Measurements from ENCODE around the gene BRD4. TPM values are rescaled to one million over a fixed set of nuclear protein-coding genes. Genes with fewer than 3 reads are reported as not detected.

BRD4 gene
- total RNA-seq, 1 donor from 2014 or later, result 152 TPM

DNA sequence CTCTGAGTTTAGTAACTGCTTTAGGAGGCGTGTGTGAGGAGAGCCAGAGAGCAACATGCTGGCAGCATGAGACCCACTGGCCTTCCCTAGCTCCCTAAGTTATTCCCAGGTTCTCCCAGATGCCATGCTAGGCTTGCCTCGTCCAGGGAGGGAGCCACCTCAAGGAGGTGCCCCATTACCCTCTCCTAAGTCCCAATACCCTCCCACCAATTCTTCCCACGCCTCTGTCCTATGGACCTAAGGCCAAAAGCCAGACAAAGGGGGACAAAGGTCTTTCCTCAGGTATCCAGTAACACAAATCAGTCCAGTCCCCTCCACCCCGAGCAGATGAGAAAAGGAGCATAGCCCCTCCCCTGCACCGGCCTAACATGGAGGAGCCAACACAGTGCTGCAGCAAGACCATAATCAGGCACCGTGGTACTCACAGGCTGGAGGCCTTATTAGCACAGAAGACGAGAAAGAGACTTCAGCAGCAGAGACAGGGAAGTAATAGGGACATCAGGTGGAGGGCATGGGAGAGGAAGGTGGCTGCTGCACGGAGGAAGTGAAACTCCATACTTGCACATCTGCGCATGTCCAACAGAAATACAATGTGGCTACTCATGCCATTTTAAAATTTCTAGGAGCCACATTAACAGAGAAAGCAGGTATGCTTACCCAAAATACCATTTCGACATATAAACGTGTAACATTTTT lies 46.3 kb downstream of the BRD4 start:
- H3K4me1 Mint-ChIP-seq, result peaks cover 84% of the 10 kb centered on the region
- TF ChIP-seq, protein P1, sequence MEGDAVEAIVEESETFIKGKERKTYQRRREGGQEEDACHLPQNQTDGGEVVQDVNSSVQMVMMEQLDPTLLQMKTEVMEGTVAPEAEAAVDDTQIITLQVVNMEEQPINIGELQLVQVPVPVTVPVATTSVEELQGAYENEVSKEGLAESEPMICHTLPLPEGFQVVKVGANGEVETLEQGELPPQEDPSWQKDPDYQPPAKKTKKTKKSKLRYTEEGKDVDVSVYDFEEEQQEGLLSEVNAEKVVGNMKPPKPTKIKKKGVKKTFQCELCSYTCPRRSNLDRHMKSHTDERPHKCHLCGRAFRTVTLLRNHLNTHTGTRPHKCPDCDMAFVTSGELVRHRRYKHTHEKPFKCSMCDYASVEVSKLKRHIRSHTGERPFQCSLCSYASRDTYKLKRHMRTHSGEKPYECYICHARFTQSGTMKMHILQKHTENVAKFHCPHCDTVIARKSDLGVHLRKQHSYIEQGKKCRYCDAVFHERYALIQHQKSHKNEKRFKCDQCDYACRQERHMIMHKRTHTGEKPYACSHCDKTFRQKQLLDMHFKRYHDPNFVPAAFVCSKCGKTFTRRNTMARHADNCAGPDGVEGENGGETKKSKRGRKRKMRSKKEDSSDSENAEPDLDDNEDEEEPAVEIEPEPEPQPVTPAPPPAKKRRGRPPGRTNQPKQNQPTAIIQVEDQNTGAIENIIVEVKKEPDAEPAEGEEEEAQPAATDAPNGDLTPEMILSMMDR (conservative IDR thresholded peaks at IDR 0.05), result no peak
- H3K36me3 Mint-ChIP-seq (ENCODE audit: low read depth), result no peaks in the 10 kb centered on the region
- H3K27ac Mint-ChIP-seq (ENCODE audit: unreplicated experiment), result no peak overlapping the region
- no peak for DNase-seq (ENCODE audit: low read depth, low spot score)
- no peaks in the 10 kb centered on the region for H3K27me3 Mint-ChIP-seq (ENCODE audit: low read depth)
- H3K9me3 Mint-ChIP-seq, result no peaks in the 10 kb centered on the region
- no peak overlapping the region for H3K4me3 Mint-ChIP-seq

GRCh38 chr19:15284896-15285295 lies 47.4 kb downstream of the BRD4 start:
- TF ChIP-seq, protein P1 (conservative IDR thresholded peaks at IDR 0.05), result no peak
- H3K27me3 Mint-ChIP-seq (ENCODE audit: low read depth), result no peaks in the 10 kb centered on the region
- H3K27ac Mint-ChIP-seq (ENCODE audit: unreplicated experiment), result peak overlapping the region; percentile 39
- H3K9me3 Mint-ChIP-seq, result no peaks in the 10 kb centered on the region
- H3K36me3 Mint-ChIP-seq (ENCODE audit: low read depth), result no peaks in the 10 kb centered on the region
- peak overlapping the region; percentile 68 for H3K4me3 Mint-ChIP-seq
- DNase-seq (ENCODE audit: low read depth, low spot score), result no peak
- H3K4me1 Mint-ChIP-seq, result peaks cover 84% of the 10 kb centered on the region

DNA sequence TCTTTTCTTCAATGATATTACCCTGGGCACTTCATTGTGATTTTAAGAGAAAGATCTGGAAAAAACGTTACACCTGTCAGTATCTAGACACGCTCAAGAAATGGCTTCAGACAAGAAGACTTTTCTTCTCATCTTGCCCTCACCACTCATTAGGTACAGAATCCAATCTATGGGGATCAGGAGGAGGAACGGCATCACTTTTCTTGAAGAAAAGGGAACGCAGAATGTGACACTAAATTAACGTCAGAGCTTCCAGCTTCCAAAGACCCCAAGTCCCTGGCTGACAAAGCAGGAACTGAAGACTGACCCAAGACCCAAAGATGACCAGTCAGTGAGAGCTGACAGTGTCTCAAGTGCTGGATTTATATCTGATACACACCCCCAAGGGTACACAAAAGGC lies 48.2 kb downstream of the BRD4 start:
- no peak overlapping the region for H3K27ac Mint-ChIP-seq (ENCODE audit: unreplicated experiment)
- no peak overlapping the region for H3K4me3 Mint-ChIP-seq
- H3K27me3 Mint-ChIP-seq (ENCODE audit: low read depth), result no peaks in the 10 kb centered on the region

GRCh38 chr19:15283141-15283883 lies 49.0 kb downstream of the BRD4 start:
- TF ChIP-seq, protein P1 (conservative IDR thresholded peaks at IDR 0.05), result no peak
- Mint-ChIP-seq H3K27me3 (ENCODE audit: low read depth) (no peaks in the 10 kb centered on the region), H3K36me3 (ENCODE audit: low read depth) (no peaks in the 10 kb centered on the region), H3K27ac (ENCODE audit: unreplicated experiment) (peak overlapping the region; percentile 35), H3K4me1 (peaks cover 81% of the 10 kb centered on the region), H3K9me3 (no peaks in the 10 kb centered on the region), H3K4me3 (no peak overlapping the region)
- no peak for DNase-seq (ENCODE audit: low read depth, low spot score)

More for the DNA sequence above, 48.2 kb downstream of the BRD4 start:
- TF ChIP-seq, protein P1 (conservative IDR thresholded peaks at IDR 0.05), result no peak
- DNase-seq (ENCODE audit: low read depth, low spot score), result no peak
- Mint-ChIP-seq H3K4me1 (peaks cover 85% of the 10 kb centered on the region), H3K9me3 (no peaks in the 10 kb centered on the region), H3K36me3 (ENCODE audit: low read depth) (no peaks in the 10 kb centered on the region)

- H3K36me3 Mint-ChIP-seq (ENCODE audit: low read depth), result no peaks in the 10 kb centered on the region
- H3K4me1 Mint-ChIP-seq, result peaks cover 72% of the 10 kb centered on the region
- no peaks in the 10 kb centered on the region for H3K27me3 Mint-ChIP-seq (ENCODE audit: low read depth)
- no peak overlapping the region for H3K27ac Mint-ChIP-seq (ENCODE audit: unreplicated experiment)
- H3K4me3 Mint-ChIP-seq, result no peak overlapping the region
- no peaks in the 10 kb centered on the region for H3K9me3 Mint-ChIP-seq
- TF ChIP-seq, protein P1 (conservative IDR thresholded peaks at IDR 0.05), result no peak
- no peak for DNase-seq (ENCODE audit: low read depth, low spot score)
These were observed 50.0 kb downstream of the BRD4 start for GRCh38 chr19:15282311-15282705.
